ENCODE data around the gene SLC33A1.
"Not testable (repeated sequence)": the region's sequence is repeated elsewhere in the genome, so short reads cannot be mapped to it uniquely, and the experiment has no call there.

The SLC33A1 gene

DNA sequence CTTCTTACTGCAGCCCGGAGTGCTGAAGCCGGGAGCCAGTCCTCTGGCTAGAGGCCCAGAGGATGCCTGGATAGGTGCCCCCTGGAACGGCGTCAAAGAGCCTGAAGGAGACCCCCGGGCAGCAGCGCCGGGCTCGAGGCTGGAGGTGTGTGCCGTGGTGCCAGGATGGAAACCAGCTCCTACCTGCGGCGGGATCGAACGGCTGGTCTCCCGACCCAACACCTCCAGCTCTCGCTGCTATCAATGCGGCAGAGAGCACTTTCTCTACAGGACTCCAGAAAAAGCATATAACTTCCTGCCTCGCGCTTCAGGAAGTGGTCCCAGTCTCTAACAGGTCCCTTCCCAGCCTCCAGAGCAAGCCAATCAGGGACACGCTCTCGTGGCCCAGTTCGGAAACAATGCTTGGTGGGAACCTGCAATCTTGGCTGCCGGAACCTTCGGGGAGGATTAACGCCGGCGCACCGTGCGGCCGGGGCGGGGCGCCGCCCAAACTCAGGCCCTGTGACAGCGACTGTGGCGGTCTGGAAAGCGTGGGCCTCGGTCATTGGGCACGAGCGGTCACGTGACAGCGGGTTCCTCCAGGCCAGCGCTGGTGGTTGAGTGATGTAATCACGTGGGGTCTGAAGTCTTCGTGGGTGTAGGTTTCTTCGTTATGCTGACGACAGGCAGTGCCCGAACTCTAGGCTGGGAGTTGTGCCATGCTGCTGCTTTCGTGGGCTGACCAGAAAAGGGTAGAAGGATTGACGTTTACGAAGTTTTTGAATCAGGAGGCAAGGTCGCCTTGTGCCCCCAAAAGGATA, at the start of gene SLC33A1:
TSS of gene SLC33A1 (minus strand) at position 287 of the 800 bp plus-strand sequence. CDS start 430 bp downstream, outside the sequence.
- DNase-seq: peak; percentile 97 to 98

DNA sequence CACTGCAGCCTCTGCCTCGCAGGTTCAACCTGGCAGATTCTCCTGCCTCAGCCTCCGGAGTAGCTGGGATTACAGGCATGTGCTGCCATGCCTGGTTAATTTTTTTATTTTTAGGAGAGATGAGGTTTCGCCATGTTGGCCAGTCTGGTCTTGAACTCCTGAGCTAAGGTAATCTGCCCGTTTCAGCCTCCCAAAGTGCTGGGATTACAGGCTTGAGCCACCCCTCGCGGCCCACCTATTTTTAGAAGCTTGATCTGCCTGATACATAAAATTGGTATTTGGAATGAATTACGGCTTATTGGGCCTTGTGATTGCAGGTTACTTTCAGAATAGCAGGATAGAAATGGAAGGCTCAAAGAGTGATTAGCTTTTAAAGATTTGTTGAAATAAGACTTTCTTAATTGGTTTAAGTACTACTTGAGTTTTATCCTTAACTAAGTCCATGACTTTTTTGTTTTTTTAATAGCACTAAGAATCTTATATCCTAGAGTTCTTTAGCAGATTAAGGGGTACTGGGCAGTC, 41.2 kb upstream of the SLC33A1 start:
- DNase-seq: no peak

DNA sequence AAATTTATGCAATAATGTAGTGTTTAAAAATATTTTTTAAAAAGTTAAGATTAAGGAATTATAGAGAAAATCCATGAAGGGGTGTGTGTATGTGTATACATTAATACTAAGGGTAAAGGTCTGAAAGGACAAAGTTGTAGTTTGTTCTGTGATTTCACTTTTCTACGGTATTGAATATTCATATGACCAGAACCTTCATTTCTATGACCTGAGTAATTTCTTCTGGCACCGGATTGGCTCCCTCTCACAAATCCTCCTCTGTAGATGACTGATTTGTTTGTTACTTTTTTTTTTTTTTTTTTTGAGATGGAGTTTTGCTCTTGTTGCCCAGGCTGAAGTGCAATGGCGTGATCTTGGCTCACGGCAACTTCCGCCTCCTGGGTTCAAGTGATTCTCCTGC, 37.1 kb upstream of the SLC33A1 start:
- DNase-seq: no peak

DNA sequence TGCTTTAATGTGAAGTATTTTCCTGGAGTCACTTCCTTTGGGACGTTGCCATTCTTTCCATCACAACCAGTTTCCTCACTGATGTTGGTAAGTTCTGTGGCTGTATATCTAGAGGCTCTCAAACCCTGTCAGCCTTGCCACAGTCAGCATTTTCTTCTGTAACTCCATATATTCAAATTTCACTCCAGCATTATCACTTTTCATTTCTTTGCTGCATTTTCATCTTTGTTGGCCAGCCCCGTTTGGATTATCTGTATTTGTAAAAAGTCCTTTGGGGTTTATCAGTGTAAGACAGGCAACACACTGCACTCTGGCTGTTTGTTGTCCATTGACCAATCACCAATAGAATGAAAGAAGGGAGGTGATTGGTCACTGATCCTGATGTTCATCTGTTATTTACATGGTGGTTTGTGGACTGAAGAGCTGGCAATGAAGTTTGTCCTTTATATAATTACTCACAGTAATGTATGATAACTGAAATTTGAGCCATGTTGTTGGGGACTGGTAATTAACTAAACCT, 36.5 kb upstream of the SLC33A1 start:
- DNase-seq: no peak

DNA sequence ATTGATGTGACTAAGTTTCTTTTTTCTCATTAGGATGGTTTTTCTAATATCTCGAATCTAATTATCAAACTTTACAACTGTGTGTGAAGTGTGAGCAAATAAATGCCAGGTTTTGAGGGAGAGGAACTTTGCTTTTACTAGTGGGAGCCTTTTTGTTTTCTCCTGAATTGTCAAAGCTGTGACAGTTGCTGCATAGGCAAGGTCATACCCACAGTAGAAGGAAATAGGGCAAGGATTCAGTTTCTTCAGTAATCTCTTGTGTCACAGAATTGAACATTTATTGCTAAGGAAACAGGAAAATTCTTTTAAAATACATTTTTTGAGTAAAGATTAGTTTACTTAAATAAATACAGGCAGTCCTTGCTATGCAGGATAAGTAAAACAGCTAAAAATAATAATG, 35.7 kb upstream of the SLC33A1 start:
- no peak for DNase-seq

DNA sequence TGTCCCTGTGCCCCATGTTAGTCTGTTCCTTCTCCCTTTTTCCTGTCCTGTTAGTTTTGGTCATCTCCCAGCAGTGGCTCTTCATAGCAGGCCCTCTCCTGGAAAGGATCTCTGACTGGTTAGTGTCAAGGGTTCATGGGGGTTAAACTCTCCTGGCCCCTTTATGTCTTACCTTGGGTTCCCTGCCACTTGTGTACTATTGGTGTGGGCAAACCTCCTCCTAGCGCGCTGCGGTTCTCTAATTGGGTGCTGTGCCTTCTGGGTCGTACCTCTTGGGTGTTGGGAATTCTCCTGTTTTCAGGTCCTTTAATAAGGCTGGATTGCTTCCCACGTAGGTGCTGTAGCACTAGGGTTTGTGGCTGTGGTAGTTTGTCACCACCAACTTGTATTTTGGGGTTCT, 35.0 kb upstream of the SLC33A1 start:
- DNase-seq: no peak

DNA sequence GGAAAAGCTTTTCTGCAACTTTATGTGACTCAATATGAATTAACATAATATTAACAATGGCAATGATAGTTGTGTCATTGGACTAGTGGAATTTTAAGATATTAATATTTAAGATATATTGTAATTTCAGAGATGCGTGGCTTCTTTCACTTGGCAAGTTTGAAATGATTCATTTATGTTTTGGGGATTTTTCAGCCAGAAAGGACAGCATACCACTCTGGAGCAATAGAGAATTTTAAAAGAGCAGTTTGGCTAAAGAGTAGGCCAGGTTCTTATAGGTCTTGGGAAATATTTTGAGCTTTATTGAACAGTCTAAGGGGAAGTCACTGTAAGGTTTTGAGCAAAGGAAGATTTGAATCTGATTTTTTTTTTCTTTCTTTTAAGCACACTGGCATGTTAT, 32.7 kb upstream of the SLC33A1 start:
- no peak for DNase-seq

DNA sequence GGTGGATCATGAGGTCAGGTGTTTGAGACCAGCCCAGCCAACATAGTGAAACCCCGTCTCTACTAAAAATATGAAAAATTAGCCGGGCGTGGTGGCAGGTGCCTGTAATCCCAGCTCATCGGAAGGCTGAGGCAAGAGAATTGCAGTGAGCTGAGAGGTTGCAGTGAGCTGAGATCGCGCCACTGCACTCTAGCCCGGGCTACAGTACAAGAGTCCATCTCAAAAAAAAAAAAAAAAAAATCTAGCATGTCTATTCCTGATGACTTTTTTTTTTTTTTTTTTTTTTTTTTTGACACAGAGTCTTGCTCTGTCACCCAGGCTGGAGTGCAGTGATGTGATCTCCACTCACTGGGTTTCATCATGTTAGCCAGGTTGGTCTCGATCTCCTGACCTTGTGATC, 32.1 kb upstream of the SLC33A1 start:
- DNase-seq: not testable (repeated sequence)

DNA sequence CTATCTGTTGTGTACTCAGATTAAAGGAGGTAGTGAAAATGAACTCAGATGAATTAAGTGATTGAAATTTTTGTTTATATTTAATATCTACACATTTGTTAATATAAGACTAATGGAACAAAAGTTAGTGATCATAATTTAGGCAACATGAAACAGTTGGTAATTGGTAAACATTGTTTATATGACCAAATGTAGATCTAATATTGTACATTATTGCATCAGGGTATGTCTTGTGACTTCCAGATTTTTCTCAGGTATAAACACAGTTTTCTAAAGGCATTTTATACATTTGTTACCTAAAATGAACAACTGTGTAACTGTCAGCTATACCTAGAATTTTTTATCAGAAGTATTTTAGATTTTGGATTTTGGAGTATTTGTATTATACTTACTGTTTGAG, 31.1 kb upstream of the SLC33A1 start:
- DNase-seq: no peak

DNA sequence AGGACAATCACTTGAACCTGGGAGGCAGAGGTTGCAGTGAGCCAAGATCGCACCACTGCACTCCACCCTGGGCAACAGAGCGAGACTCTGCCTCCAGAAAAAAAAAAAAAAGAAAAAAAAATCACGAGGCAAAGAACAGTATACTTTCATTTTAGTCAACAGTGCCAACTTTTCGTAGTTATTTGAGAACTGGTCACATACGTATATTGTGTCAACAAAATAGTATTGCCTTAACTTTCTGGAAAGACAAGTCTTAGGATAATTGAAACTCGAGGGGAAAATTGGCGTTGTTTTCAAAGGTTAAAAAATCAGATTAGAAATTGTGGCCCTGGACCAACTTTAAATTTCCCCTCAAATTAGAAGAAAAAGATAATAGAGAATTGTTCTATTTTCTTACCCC, 30.1 kb upstream of the SLC33A1 start:
- DNase-seq: no peak

DNA sequence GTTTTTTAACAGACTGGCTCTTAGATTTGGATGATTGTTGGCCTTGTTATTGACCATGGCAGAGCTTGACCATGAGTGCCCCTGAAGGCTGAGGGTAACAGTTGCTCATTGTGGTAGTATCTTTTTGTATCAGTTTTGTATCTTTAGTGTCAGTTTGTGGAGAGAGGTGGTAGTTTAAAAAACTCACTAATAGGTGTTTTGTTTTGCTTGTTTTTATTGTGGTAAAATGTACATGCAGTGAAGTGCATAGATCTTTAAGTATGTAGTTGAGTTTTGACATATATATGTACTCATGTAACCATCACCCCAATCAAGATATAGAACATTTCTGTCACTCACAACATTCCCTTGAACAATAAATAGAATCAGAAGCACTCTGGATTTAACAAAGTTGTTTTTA, 26.1 kb upstream of the SLC33A1 start:
- no peak for DNase-seq

DNA sequence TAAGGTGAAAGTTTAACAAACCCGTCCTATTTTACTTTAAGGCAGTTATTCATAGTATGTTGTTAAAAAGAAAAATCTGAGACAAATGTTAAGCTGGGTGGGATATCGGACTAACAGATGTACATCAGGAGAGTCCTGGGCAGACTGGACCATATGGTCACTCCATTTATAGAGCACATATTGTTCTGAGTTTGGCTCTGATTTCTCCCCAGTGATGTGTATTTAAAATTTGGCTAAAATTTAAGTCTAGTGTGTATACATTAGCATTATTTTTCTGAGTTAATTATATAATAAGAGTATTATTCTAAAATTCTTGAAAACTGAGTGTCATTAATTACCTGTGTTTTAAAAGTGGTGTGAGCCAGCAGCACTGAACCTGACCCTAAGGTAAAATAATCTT, 22.3 kb upstream of the SLC33A1 start:
- DNase-seq: no peak

DNA sequence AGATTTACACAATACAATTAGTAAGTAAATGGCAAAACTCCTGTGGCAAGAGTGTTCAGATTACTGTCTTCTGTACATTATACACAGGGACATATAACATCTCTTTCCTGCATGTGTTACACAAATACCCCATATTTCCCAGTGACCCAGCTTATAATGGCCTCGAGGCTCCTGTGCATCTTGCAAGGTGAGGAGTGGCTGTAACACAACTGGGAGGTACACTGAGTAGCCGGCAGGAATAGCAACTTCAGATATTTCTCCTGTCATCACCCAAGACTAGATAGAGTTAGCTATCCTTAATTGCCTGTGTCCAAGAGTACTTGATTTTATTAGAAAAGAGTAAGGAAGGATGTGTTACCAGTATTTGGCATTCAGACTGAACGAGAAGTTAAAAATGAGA, 21.8 kb upstream of the SLC33A1 start:
- DNase-seq: no peak

DNA sequence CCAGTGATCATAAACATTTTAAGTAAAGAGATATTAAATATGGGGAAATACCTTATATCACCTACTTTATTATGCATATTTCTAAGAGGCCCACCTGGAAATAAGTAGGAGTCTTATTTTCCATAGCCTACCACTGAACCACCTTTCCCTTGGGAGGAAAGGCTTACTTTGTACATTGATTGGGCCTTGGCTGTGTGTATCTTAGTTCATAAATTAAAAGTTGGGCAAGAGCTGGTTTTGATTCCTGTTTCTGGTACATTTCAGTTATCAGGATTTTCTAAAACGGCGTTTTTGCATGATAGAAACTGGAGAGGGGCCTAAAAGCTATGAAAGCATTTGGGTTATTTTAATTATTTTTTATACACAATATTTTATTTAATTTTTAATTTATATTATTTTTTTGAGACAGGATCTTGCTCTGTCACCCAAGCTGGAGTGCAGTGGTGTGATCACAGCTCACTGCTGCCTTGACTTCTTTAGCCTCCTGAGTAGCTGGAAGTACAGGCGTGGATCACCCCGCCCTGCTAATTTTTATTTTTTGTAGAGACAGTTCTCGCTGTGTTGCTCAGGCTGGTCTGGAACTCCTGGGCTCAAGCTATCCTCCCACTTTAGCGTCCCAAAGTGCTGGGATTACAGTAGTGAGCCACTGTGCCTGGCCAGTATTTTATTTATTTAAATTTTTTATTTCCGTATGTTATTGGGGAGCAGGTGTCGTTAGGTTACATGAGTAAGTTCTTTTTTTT, 18.8 kb upstream of the SLC33A1 start:
- DNase-seq: no peak

DNA sequence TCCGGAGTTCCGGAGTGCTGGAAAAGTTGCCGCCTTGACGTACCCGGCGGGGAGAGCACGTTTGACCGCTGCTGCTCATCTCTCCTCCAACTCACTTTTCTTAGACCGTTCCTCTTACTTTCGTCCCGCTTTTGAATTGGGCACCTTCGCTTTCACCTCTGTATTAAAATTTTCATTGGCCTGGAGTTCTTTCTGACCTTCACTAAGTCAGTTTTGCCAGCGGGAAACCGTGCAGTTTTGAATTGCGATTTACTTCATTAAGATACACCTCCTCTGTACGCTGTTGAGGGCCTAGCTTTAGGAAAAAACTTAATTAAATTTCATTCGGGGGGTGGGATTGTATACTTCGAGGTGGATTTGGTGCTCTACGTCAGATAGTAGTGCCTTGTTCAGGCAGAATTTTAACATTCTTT, 17.5 kb upstream of the SLC33A1 start:
- DNase-seq: no peak

DNA sequence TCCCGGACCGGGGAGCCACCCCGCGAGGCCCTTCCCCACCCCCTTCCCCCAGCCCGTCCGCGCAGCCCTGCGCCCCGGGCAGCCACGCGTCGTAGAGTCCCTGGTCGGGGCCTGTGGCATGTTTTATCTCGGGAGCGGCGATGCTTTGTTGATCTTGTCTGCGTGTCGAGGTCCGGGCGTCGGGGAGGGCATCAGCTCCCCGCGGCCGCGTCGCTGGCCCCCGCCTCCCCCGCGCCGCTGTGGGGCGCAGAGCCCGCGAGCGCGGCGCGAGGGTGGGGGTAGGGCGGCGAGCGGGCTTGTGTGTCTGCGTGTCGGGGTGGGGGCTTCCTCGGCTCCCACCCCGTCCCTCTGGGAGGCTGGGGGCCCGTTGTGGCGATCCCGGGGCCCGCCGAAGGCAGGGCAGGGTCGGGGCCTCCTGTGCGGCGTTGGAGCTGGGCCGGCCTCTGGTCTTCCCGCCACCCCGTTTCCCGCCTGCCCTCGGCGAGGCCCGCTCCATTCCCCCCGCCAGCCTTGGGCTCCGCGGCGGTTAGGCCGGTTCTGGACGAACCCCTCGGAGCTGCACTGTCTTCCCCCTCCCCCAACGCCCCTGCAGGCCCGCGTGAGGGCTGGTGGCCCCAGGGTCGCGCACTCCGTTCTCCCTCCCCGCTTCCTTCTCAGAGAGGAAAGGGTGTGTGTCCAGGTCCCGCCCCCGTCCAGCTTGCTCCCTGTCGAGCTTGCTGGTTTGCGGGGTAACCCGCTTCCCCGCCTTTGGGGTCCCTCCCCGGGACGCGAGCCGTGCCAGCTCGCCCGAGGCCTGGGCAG, 16.9 kb upstream of the SLC33A1 start:
- peak in 1 of 2 experiments; percentile 35 for DNase-seq

DNA sequence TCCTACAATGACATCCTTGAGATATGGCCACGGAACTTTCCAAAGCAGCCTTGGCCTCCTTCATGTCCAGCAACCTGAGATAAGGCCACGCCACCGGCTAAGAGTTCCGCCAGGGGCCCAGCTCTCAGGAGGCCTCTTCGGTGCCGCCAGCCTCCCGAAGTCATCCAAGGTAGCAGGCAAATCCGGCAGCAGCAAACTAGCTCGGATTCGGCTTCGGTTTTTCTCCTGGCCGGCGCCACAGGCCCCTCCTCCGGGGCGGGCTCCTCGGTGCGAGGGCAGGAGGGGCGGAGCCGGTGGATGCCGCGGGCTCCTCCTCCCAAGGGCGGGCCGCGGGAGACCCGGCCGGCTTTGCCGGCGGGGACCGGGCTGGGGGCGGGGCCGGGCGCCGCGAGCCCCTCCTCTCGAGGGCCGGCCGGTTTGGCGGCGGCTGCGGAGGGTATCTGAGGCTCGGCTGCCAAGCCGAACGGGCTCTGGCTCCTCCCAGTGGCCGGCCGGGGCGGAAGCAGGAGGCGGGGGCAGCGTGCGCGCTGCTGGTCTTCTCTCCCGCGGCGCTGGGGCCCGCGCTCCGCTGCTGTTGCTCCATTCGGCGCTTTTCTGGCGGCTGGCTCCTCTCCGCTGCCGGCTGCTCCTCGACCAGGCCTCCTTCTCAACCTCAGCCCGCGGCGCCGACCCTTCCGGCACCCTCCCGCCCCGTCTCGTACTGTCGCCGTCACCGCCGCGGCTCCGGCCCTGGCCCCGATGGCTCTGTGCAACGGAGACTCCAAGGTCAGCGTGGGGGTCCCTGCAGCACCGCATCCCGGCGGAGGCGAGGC, 16.1 kb upstream of the SLC33A1 start, which contains the start of gene GMPS:
TSS of gene GMPS (plus strand) at position 518 of the 812 bp plus-strand sequence. CDS start at position 739, 221 bp downstream.
- DNase-seq: peak; percentile 85 to 89

DNA sequence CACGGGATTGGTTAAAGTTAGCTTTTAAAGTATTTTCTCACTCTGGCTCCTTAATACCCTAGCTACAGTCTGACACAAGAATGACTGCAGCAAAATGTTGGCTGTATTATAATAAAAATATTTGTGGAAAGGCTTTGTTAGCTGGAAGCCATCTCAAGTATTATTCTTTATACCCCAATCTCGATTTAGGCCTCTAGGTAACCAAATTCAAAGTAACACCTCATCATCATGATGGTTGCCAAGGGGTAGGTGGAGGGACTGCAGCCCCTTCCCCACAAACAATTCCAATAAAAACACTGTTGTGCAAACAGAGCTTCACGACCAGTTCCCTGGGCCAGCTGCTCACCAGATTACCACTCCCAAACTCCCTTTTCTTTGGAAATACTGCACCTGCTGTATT, 15.5 kb upstream of the SLC33A1 start:
- DNase-seq: peak in 1 of 2 experiments; percentile 50

DNA sequence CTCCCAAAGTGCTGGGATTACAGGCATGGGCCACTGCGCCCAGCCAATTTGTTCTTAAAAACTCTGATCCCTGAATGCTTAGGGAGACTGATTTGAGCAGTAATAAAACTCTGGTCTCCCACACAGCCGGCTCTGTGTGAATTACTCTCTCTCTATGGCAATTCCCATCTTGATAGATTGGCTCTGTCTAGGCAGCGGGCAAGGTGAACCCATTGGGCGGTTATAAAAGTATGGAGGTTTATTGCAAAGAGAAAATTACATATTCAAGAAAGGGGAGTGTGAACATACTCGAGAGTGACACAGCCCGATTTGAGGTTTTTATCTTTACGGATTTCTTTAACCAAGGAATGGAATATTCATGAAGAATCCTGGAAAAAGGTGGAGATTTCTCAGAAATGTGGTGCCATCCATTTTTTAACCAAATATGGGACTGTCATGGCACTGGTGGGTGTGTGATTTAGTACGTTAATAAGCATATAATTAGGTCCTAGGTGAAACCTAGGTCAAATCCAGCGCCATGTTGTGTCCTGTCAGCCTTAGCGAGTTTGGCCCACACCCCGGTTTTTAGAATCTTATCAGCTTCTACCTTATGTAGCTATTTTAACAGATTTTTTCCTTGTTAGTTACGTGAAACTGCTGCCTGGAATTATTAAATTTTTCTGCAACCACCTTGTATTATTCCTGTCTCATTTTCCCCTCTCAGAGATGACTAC, 9.0 kb upstream of the SLC33A1 start:
- DNase-seq: no peak

DNA sequence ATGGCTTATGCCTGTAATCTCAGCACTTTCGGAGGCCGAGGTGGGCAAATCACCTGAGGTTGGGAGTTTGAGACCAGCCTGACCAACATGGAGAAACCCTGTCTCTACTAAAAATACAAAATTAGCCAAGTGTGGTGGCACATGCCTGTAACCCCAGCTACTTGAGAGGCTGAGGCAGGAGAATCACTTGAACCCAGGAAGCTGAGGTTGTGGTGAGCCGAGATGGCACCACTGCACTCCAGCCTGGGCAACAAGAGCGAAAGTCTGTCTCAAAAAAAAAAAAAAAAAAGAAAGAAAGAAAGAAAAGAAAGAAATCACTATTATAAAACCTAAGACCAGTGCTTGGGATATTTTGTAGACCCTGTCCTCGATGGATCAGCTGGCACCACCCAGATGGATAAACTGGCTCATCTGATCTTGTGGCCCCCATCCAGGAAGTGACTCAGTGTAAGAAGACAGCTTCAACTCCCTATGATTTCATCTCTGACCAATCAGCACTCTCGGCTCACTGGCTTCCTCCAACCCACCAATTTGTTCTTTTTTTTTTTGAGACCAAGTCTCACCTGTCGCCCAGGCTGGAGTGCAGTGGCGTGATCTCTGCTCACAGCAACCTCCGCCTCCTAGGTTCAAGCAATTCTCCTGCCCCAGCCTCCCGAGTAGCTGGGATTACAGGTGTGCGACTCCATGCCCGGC, 8.2 kb upstream of the SLC33A1 start:
- peak in 1 of 2 experiments; percentile 14 for DNase-seq
